ENCODE measurements around the gene ABHD17B. TPM values are rescaled to one million over a fixed set of nuclear protein-coding genes. Genes with fewer than 3 reads are reported as not detected.

Gene ABHD17B
- total and polyA plus RNA-seq, 2 donors (not counting 1 experiment from before 2014, with no cell fraction given): 14.6 to 20.6 TPM

GRCh38 chr9:71830153-71830552, 80.8 kb downstream of the ABHD17B start:
- Histone ChIP-seq H3K79me2 (ENCODE audit: control insufficient read depth, insufficient read depth, low read length) (no peaks in the 10 kb centered on the region), H4K20me1 (ENCODE audit: control insufficient read depth, extremely low read depth, insufficient read depth, low read length) (no peaks in the 10 kb centered on the region), H3K4me3 (replicated peaks in 1 of 4; ENCODE audit: control extremely low read depth in 1 of 4, insufficient read depth in 1 of 4, low read depth in 3 of 4, low read length in 4 of 4) (no peak overlapping the region), H2AFZ (ENCODE audit: low read length) (no peak overlapping the region), H3K9me3 (ENCODE audit: control insufficient read depth, insufficient read depth, low read depth, low read length) (no peaks in the 10 kb centered on the region), H3K9ac (ENCODE audit: insufficient read depth, low read length) (no peak overlapping the region), H3K27me3 (ENCODE audit: control insufficient read depth, insufficient read depth, low read length) (no peaks in the 10 kb centered on the region), H3K4me1 (ENCODE audit: control insufficient read depth, extremely low read depth, insufficient read depth, low read length) (no peaks in the 10 kb centered on the region), H3K4me2 (ENCODE audit: extremely low read depth, insufficient read depth, low read length) (no peak overlapping the region), H3K27ac (ENCODE audit: insufficient read depth, low read length) (no peak overlapping the region), H3K36me3 (ENCODE audit: control insufficient read depth, insufficient read depth, low read length) (no peaks in the 10 kb centered on the region)
- TF ChIP-seq CTCF (conservative IDR thresholded peaks at IDR 0.05 in 1 of 2, IDR thresholded peaks at IDR 0.05 in 1 of 2; ENCODE audit: low read depth in 1 of 2, low read length in 2 of 2): no peak
- TF ChIP-seq EZH2 (IDR thresholded peaks at IDR 0.05; ENCODE audit: low read length, missing control alignments): no peak
- no peak for DNase-seq (ENCODE audit: low read depth in 2 of 2)

GRCh38 chr9:71826279-71826678, 84.7 kb downstream of the ABHD17B start:
- no peaks in the 10 kb centered on the region for H3K27me3 ChIP-seq (ENCODE audit: control insufficient read depth, insufficient read depth, low read length)
- no peaks in the 10 kb centered on the region for H3K79me2 ChIP-seq (ENCODE audit: control insufficient read depth, insufficient read depth, low read length)
- DNase-seq (ENCODE audit: low read depth in 2 of 2): peak in 1 of 2 donors; percentile 20
- H4K20me1 ChIP-seq (ENCODE audit: control insufficient read depth, extremely low read depth, insufficient read depth, low read length): no peaks in the 10 kb centered on the region
- H3K9me3 ChIP-seq (ENCODE audit: control insufficient read depth, insufficient read depth, low read depth, low read length): no peaks in the 10 kb centered on the region
- no peaks in the 10 kb centered on the region for H3K36me3 ChIP-seq (ENCODE audit: control insufficient read depth, insufficient read depth, low read length)
- H3K4me2 ChIP-seq (ENCODE audit: extremely low read depth, insufficient read depth, low read length): no peak overlapping the region
- H3K9ac ChIP-seq (ENCODE audit: insufficient read depth, low read length): no peak overlapping the region
- no peaks in the 10 kb centered on the region for H3K4me1 ChIP-seq (ENCODE audit: control insufficient read depth, extremely low read depth, insufficient read depth, low read length)
- H3K27ac ChIP-seq (ENCODE audit: insufficient read depth, low read length): no peak overlapping the region
- H2AFZ ChIP-seq (ENCODE audit: low read length): no peak overlapping the region
- TF ChIP-seq CTCF (conservative IDR thresholded peaks at IDR 0.05 in 1 of 2, IDR thresholded peaks at IDR 0.05 in 1 of 2; ENCODE audit: low read depth in 1 of 2, low read length in 2 of 2): no peak
- TF ChIP-seq EZH2 (IDR thresholded peaks at IDR 0.05; ENCODE audit: low read length, missing control alignments): no peak
- no peak overlapping the region for H3K4me3 ChIP-seq (replicated peaks in 1 of 4; ENCODE audit: control extremely low read depth in 1 of 4, insufficient read depth in 1 of 4, low read depth in 3 of 4, low read length in 4 of 4)

- H2AFZ ChIP-seq (ENCODE audit: low read length): no peak overlapping the region
- TF ChIP-seq CTCF (conservative IDR thresholded peaks at IDR 0.05 in 1 of 2, IDR thresholded peaks at IDR 0.05 in 1 of 2; ENCODE audit: low read depth in 1 of 2, low read length in 2 of 2) (no peak), EZH2 (IDR thresholded peaks at IDR 0.05; ENCODE audit: low read length, missing control alignments) (no peak)
- no peak for DNase-seq (ENCODE audit: low read depth in 2 of 2)
- no peak overlapping the region for H3K27ac ChIP-seq (ENCODE audit: insufficient read depth, low read length)
- H3K79me2 ChIP-seq (ENCODE audit: control insufficient read depth, insufficient read depth, low read length): no peaks in the 10 kb centered on the region
- H3K9me3 ChIP-seq (ENCODE audit: control insufficient read depth, insufficient read depth, low read depth, low read length): no peaks in the 10 kb centered on the region
- no peak overlapping the region for H3K4me3 ChIP-seq (replicated peaks in 1 of 4; ENCODE audit: control extremely low read depth in 1 of 4, insufficient read depth in 1 of 4, low read depth in 3 of 4, low read length in 4 of 4)
- H3K4me1 ChIP-seq (ENCODE audit: control insufficient read depth, extremely low read depth, insufficient read depth, low read length): no peaks in the 10 kb centered on the region
- no peak overlapping the region for H3K9ac ChIP-seq (ENCODE audit: insufficient read depth, low read length)
- no peaks in the 10 kb centered on the region for H3K27me3 ChIP-seq (ENCODE audit: control insufficient read depth, insufficient read depth, low read length)
- no peaks in the 10 kb centered on the region for H4K20me1 ChIP-seq (ENCODE audit: control insufficient read depth, extremely low read depth, insufficient read depth, low read length)
- H3K4me2 ChIP-seq (ENCODE audit: extremely low read depth, insufficient read depth, low read length): no peak overlapping the region
- no peaks in the 10 kb centered on the region for H3K36me3 ChIP-seq (ENCODE audit: control insufficient read depth, insufficient read depth, low read length)
Measured at GRCh38 chr9:71824257-71824656, 86.7 kb downstream of the ABHD17B start.

All from fibroblast of lung (primary cell).